ENCODE results near the gene KRTAP5-10.
"Not testable (repeated sequence)": the region's sequence is repeated elsewhere in the genome, so short reads cannot be mapped to it uniquely, and the experiment has no call there.

KRTAP5-10 gene

GRCh38 chr11:71565263-71565662 lies at the start of gene KRTAP5-10:
KRTAP5-10 (plus strand) TSS chr11:71565563; CDS start chr11:71565588, 25 bp downstream.
- no peak for DNase-seq

GRCh38 chr11:71518506-71519471 lies 46.6 kb upstream of the KRTAP5-10 start:
- DNase-seq: no peak

- no peak for DNase-seq
Measured at GRCh38 chr11:71519546-71519945, 45.8 kb upstream of the KRTAP5-10 start.

- no peak for DNase-seq
Measured at GRCh38 chr11:71525188-71525937, 40.0 kb upstream of the KRTAP5-10 start.

- DNase-seq: no peak
Measured at GRCh38 chr11:71525938-71526495, 39.3 kb upstream of the KRTAP5-10 start.

GRCh38 chr11:71526796-71527575 lies 38.4 kb upstream of the KRTAP5-10 start, which contains the start of gene KRTAP5-7:
KRTAP5-7 (plus strand) TSS chr11:71527267; CDS start chr11:71527301, 34 bp downstream.
- not testable (repeated sequence) for DNase-seq

- no peak for DNase-seq
Measured at GRCh38 chr11:71527576-71528210, 37.7 kb upstream of the KRTAP5-10 start.

- no peak for DNase-seq
Measured at GRCh38 chr11:71530602-71531001, 34.8 kb upstream of the KRTAP5-10 start.

GRCh38 chr11:71532036-71532610 lies 33.2 kb upstream of the KRTAP5-10 start:
- no peak for DNase-seq

GRCh38 chr11:71534711-71535608 lies 30.4 kb upstream of the KRTAP5-10 start:
- DNase-seq: not testable (repeated sequence)

GRCh38 chr11:71535825-71536224 lies 29.5 kb upstream of the KRTAP5-10 start:
- DNase-seq: no peak

GRCh38 chr11:71537537-71537936 lies 27.8 kb upstream of the KRTAP5-10 start:
- DNase-seq: no peak

- not testable (repeated sequence) for DNase-seq
Measured at GRCh38 chr11:71537977-71538665, 27.2 kb upstream of the KRTAP5-10 start, which contains the start of gene KRTAP5-8. KRTAP5-8 (plus strand) TSS chr11:71538025; CDS start chr11:71538056, 31 bp downstream.

GRCh38 chr11:71538666-71538990 lies 26.7 kb upstream of the KRTAP5-10 start:
- DNase-seq: no peak

GRCh38 chr11:71539017-71539416 lies 26.3 kb upstream of the KRTAP5-10 start:
- no peak for DNase-seq

GRCh38 chr11:71539971-71540370 lies 25.4 kb upstream of the KRTAP5-10 start:
- not testable (repeated sequence) for DNase-seq

- DNase-seq: not testable (repeated sequence)
Measured at GRCh38 chr11:71540521-71541304, 24.6 kb upstream of the KRTAP5-10 start.

GRCh38 chr11:71542382-71542781 lies 23.0 kb upstream of the KRTAP5-10 start:
- no peak for DNase-seq
